ENCODE results near the gene CD99L2.

CD99L2 gene

GRCh38 chrX:150849486-150849885 is 49.0 kb downstream of the CD99L2 start:
- Histone ChIP-seq H3K79me2 (ENCODE audit: control insufficient read depth, insufficient read depth, low read length) (no peaks in the 10 kb centered on the region), H2BK15ac (replicated peaks; ENCODE audit: low read depth) (no peak overlapping the region), H2AK5ac (ENCODE audit: low read length) (no peak overlapping the region), H3K4me1 (ENCODE audit: control insufficient read depth, low read depth, low read length) (no peaks in the 10 kb centered on the region), H3K56ac (ENCODE audit: low read length) (no peak overlapping the region), H3K9ac (ENCODE audit: low read length) (no peak overlapping the region), H2BK120ac (ENCODE audit: low read depth, low read length) (no peak overlapping the region), H3K18ac (ENCODE audit: low read length) (no peak overlapping the region), H3K4me3 (ENCODE audit: low read length) (no peak overlapping the region), H3K4me2 (ENCODE audit: low read length) (no peak overlapping the region), H3K23ac (ENCODE audit: low read length) (no peak overlapping the region), H3K36me3 (ENCODE audit: control insufficient read depth, insufficient read depth, low read length) (no peaks in the 10 kb centered on the region), H2BK5ac (ENCODE audit: low read length) (no peak overlapping the region), H4K5ac (ENCODE audit: low read length) (no peak overlapping the region), H3K27me3 (ENCODE audit: insufficient read depth, low read length, poor library complexity) (no peaks in the 10 kb centered on the region), H3K27ac (ENCODE audit: low read depth, low read length) (no peak overlapping the region), H3K4ac (ENCODE audit: low read depth, low read length) (no peak overlapping the region), H3K79me1 (ENCODE audit: low read length) (no peaks in the 10 kb centered on the region), H4K8ac (ENCODE audit: low read depth, low read length) (no peak overlapping the region)
- WGBS (ENCODE audit: extremely low coverage, insufficient coverage, low lambda C conversion rate): no CpG with 5 or more reads among the region's 2 CpGs
- DNase-seq: no peak

DNA sequence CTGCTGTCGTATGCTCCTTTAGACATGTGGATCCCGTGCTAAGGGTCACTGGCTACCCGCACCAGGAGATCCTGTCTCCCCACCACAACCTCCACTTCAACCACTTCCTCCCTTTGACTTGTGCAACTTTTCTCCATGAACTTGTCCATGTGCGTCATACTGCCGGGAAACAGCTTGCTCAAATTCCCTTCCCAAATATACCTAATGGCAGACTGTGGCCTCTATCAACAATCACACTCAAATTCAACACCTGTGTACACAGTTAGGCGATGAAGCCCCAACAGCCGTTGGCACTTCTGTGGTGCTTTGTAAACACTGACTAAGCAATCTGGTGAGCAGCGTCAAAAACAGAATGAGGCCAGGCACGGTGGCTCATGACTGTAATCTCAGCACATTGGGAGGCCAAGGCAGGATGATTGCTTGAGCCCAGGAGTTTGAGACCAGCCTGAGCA is 49.5 kb downstream of the CD99L2 start:
- Histone ChIP-seq H3K56ac (ENCODE audit: low read length) (no peak overlapping the region), H3K27me3 (ENCODE audit: insufficient read depth, low read length, poor library complexity) (no peaks in the 10 kb centered on the region), H3K4ac (ENCODE audit: low read depth, low read length) (no peak overlapping the region), H3K4me1 (ENCODE audit: control insufficient read depth, low read depth, low read length) (no peaks in the 10 kb centered on the region), H3K23ac (ENCODE audit: low read length) (no peak overlapping the region), H3K4me2 (ENCODE audit: low read length) (no peak overlapping the region), H3K4me3 (ENCODE audit: low read length) (no peak overlapping the region), H2BK120ac (ENCODE audit: low read depth, low read length) (no peak overlapping the region), H2BK15ac (replicated peaks; ENCODE audit: low read depth) (no peak overlapping the region), H2BK5ac (ENCODE audit: low read length) (no peak overlapping the region), H2AK5ac (ENCODE audit: low read length) (no peak overlapping the region), H3K27ac (ENCODE audit: low read depth, low read length) (no peak overlapping the region), H4K8ac (ENCODE audit: low read depth, low read length) (no peak overlapping the region), H3K9ac (ENCODE audit: low read length) (no peak overlapping the region), H3K36me3 (ENCODE audit: control insufficient read depth, insufficient read depth, low read length) (no peaks in the 10 kb centered on the region), H3K18ac (ENCODE audit: low read length) (no peak overlapping the region), H3K79me2 (ENCODE audit: control insufficient read depth, insufficient read depth, low read length) (no peaks in the 10 kb centered on the region), H4K5ac (ENCODE audit: low read length) (no peak overlapping the region), H3K79me1 (ENCODE audit: low read length) (no peaks in the 10 kb centered on the region)
- DNase-seq: no peak
- no CpG with 5 or more reads among the region's 9 CpGs for WGBS (ENCODE audit: extremely low coverage, insufficient coverage, low lambda C conversion rate)

- no peak overlapping the region for H3K4me2 ChIP-seq (ENCODE audit: low read length)
- no peaks in the 10 kb centered on the region for H3K4me1 ChIP-seq (ENCODE audit: control insufficient read depth, low read depth, low read length)
- no peak overlapping the region for H3K18ac ChIP-seq (ENCODE audit: low read length)
- no peaks in the 10 kb centered on the region for H3K79me1 ChIP-seq (ENCODE audit: low read length)
- H3K56ac ChIP-seq (ENCODE audit: low read length): no peak overlapping the region
- no peak overlapping the region for H3K4me3 ChIP-seq (ENCODE audit: low read length)
- H3K9ac ChIP-seq (ENCODE audit: low read length): no peak overlapping the region
- no peak overlapping the region for H4K5ac ChIP-seq (ENCODE audit: low read length)
- H3K4ac ChIP-seq (ENCODE audit: low read depth, low read length): no peak overlapping the region
- no peak overlapping the region for H2BK5ac ChIP-seq (ENCODE audit: low read length)
- no peak overlapping the region for H2BK15ac ChIP-seq (replicated peaks; ENCODE audit: low read depth)
- no peaks in the 10 kb centered on the region for H3K79me2 ChIP-seq (ENCODE audit: control insufficient read depth, insufficient read depth, low read length)
- no peak overlapping the region for H4K8ac ChIP-seq (ENCODE audit: low read depth, low read length)
- DNase-seq: no peak
- no peak overlapping the region for H2BK120ac ChIP-seq (ENCODE audit: low read depth, low read length)
- H3K23ac ChIP-seq (ENCODE audit: low read length): no peak overlapping the region
- no peak overlapping the region for H2AK5ac ChIP-seq (ENCODE audit: low read length)
- no peaks in the 10 kb centered on the region for H3K27me3 ChIP-seq (ENCODE audit: insufficient read depth, low read length, poor library complexity)
- H3K36me3 ChIP-seq (ENCODE audit: control insufficient read depth, insufficient read depth, low read length): no peaks in the 10 kb centered on the region
- H3K27ac ChIP-seq (ENCODE audit: low read depth, low read length): no peak overlapping the region
Observed at GRCh38 chrX:150847088-150847487, 51.4 kb downstream of the CD99L2 start.

DNA sequence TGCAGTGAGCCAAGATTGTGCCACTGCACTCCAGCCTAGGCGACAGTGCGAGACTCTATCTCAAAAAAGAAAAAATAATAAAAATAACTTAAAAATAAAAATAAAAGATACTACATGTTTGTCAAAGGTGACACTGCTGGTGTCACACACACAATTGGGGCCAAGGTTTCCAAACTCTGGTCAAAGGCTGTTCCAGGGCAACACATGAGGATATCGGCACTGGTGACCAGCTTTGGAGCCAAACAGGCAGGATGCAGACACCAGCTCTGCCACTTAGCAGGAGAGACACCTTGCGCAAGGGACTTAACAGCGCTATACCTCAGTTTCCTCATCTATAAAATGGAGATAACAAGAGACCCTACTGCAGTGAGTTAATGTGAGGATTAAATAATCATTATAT is 52.3 kb downstream of the CD99L2 start:
- no peak overlapping the region for H2AK5ac ChIP-seq (ENCODE audit: low read length)
- no peak overlapping the region for H2BK15ac ChIP-seq (replicated peaks; ENCODE audit: low read depth)
- no peak overlapping the region for H3K27ac ChIP-seq (ENCODE audit: low read depth, low read length)
- H3K4me2 ChIP-seq (ENCODE audit: low read length): no peak overlapping the region
- H3K79me1 ChIP-seq (ENCODE audit: low read length): no peaks in the 10 kb centered on the region
- H4K8ac ChIP-seq (ENCODE audit: low read depth, low read length): no peak overlapping the region
- no peak overlapping the region for H3K9ac ChIP-seq (ENCODE audit: low read length)
- no CpG with 5 or more reads among the region's 5 CpGs for WGBS (ENCODE audit: extremely low coverage, insufficient coverage, low lambda C conversion rate)
- no peak overlapping the region for H3K4ac ChIP-seq (ENCODE audit: low read depth, low read length)
- no peak overlapping the region for H3K4me3 ChIP-seq (ENCODE audit: low read length)
- H3K56ac ChIP-seq (ENCODE audit: low read length): no peak overlapping the region
- no peak for DNase-seq
- no peak overlapping the region for H3K23ac ChIP-seq (ENCODE audit: low read length)
- no peak overlapping the region for H3K18ac ChIP-seq (ENCODE audit: low read length)
- no peaks in the 10 kb centered on the region for H3K27me3 ChIP-seq (ENCODE audit: insufficient read depth, low read length, poor library complexity)
- no peaks in the 10 kb centered on the region for H3K4me1 ChIP-seq (ENCODE audit: control insufficient read depth, low read depth, low read length)
- no peaks in the 10 kb centered on the region for H3K36me3 ChIP-seq (ENCODE audit: control insufficient read depth, insufficient read depth, low read length)
- H4K5ac ChIP-seq (ENCODE audit: low read length): no peak overlapping the region
- H3K79me2 ChIP-seq (ENCODE audit: control insufficient read depth, insufficient read depth, low read length): no peaks in the 10 kb centered on the region
- H2BK120ac ChIP-seq (ENCODE audit: low read depth, low read length): no peak overlapping the region
- H2BK5ac ChIP-seq (ENCODE audit: low read length): no peak overlapping the region

- Histone ChIP-seq H3K36me3 (ENCODE audit: control insufficient read depth, insufficient read depth, low read length) (no peaks in the 10 kb centered on the region), H3K4me2 (ENCODE audit: low read length) (no peak overlapping the region), H3K56ac (ENCODE audit: low read length) (no peak overlapping the region), H2BK120ac (ENCODE audit: low read depth, low read length) (no peak overlapping the region), H3K79me2 (ENCODE audit: control insufficient read depth, insufficient read depth, low read length) (no peaks in the 10 kb centered on the region), H3K4me1 (ENCODE audit: control insufficient read depth, low read depth, low read length) (no peaks in the 10 kb centered on the region), H3K4ac (ENCODE audit: low read depth, low read length) (no peak overlapping the region), H3K18ac (ENCODE audit: low read length) (no peak overlapping the region), H3K27me3 (ENCODE audit: insufficient read depth, low read length, poor library complexity) (no peaks in the 10 kb centered on the region), H3K9ac (ENCODE audit: low read length) (no peak overlapping the region), H2BK5ac (ENCODE audit: low read length) (no peak overlapping the region), H3K23ac (ENCODE audit: low read length) (no peak overlapping the region), H4K8ac (ENCODE audit: low read depth, low read length) (no peak overlapping the region), H4K5ac (ENCODE audit: low read length) (no peak overlapping the region), H3K27ac (ENCODE audit: low read depth, low read length) (no peak overlapping the region), H2BK15ac (replicated peaks; ENCODE audit: low read depth) (no peak overlapping the region), H2AK5ac (ENCODE audit: low read length) (no peak overlapping the region), H3K4me3 (ENCODE audit: low read length) (no peak overlapping the region), H3K79me1 (ENCODE audit: low read length) (no peaks in the 10 kb centered on the region)
- WGBS (ENCODE audit: extremely low coverage, insufficient coverage, low lambda C conversion rate): no CpG with 5 or more reads among the region's 3 CpGs
- no peak for DNase-seq
Observed at GRCh38 chrX:150845091-150845490, 53.4 kb downstream of the CD99L2 start.

- Histone ChIP-seq H2BK5ac (ENCODE audit: low read length) (no peak overlapping the region), H4K8ac (ENCODE audit: low read depth, low read length) (no peak overlapping the region), H2AK5ac (ENCODE audit: low read length) (no peak overlapping the region), H3K18ac (ENCODE audit: low read length) (no peak overlapping the region), H3K27ac (ENCODE audit: low read depth, low read length) (no peak overlapping the region), H3K4ac (ENCODE audit: low read depth, low read length) (no peak overlapping the region), H3K27me3 (ENCODE audit: insufficient read depth, low read length, poor library complexity) (no peaks in the 10 kb centered on the region), H3K9ac (ENCODE audit: low read length) (no peak overlapping the region), H4K5ac (ENCODE audit: low read length) (no peak overlapping the region), H3K23ac (ENCODE audit: low read length) (no peak overlapping the region), H2BK15ac (replicated peaks; ENCODE audit: low read depth) (no peak overlapping the region), H2BK120ac (ENCODE audit: low read depth, low read length) (no peak overlapping the region), H3K4me2 (ENCODE audit: low read length) (no peak overlapping the region), H3K79me1 (ENCODE audit: low read length) (no peaks in the 10 kb centered on the region), H3K56ac (ENCODE audit: low read length) (no peak overlapping the region), H3K4me3 (ENCODE audit: low read length) (no peak overlapping the region), H3K79me2 (ENCODE audit: control insufficient read depth, insufficient read depth, low read length) (no peaks in the 10 kb centered on the region), H3K4me1 (ENCODE audit: control insufficient read depth, low read depth, low read length) (no peaks in the 10 kb centered on the region), H3K36me3 (ENCODE audit: control insufficient read depth, insufficient read depth, low read length) (no peaks in the 10 kb centered on the region)
- DNase-seq: peak; percentile 3
- WGBS (ENCODE audit: extremely low coverage, insufficient coverage, low lambda C conversion rate): no CpG with 5 or more reads among the region's 3 CpGs
Observed at GRCh38 chrX:150844016-150844415, 54.5 kb downstream of the CD99L2 start.
